ENCODE results near the gene UBE2F.

UBE2F gene

DNA sequence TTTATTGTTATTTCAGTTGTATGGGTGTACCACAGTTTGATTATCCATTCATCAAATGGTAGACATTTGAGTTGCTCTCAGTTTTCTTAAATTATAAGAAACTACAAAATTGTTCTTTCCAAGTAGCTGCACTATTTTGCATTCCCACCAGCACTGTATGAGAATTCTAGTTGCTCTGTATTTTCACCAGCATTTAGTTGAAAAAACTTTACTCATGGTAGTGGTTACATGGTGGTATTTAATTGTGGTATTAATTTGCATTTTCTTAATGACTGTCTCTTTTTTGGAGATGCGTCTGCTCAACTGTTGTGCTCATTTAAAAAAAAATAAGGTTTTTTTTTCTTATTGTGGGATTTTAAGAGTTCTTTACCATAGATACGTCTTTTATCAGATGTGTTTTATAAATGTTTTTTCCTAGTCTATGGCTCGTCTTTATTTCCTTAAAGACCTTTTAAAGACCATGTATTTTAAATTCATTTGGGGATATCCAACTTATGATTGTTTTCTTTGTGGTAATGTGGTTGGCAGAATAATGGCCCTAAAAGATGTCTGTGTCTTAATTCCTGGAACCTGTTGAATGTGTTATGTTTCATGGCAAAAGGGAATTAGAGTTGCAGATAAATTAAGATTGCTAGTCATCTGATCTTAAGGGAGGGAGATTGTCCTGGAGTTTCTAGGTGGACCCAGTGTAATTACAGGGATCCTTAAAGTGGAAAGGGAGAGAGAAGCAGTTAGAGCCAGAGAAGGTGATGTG, 37.4 kb downstream of the UBE2F start:
- no peak overlapping the region for H3K4me3 ChIP-seq (ENCODE audit: low read depth, low read length)
- TF ChIP-seq, protein P1, sequence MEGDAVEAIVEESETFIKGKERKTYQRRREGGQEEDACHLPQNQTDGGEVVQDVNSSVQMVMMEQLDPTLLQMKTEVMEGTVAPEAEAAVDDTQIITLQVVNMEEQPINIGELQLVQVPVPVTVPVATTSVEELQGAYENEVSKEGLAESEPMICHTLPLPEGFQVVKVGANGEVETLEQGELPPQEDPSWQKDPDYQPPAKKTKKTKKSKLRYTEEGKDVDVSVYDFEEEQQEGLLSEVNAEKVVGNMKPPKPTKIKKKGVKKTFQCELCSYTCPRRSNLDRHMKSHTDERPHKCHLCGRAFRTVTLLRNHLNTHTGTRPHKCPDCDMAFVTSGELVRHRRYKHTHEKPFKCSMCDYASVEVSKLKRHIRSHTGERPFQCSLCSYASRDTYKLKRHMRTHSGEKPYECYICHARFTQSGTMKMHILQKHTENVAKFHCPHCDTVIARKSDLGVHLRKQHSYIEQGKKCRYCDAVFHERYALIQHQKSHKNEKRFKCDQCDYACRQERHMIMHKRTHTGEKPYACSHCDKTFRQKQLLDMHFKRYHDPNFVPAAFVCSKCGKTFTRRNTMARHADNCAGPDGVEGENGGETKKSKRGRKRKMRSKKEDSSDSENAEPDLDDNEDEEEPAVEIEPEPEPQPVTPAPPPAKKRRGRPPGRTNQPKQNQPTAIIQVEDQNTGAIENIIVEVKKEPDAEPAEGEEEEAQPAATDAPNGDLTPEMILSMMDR (IDR thresholded peaks at IDR 0.05; ENCODE audit: low read depth, low read length, missing control alignments): no peak
- no peak for DNase-seq (ENCODE audit: low read depth)

DNA sequence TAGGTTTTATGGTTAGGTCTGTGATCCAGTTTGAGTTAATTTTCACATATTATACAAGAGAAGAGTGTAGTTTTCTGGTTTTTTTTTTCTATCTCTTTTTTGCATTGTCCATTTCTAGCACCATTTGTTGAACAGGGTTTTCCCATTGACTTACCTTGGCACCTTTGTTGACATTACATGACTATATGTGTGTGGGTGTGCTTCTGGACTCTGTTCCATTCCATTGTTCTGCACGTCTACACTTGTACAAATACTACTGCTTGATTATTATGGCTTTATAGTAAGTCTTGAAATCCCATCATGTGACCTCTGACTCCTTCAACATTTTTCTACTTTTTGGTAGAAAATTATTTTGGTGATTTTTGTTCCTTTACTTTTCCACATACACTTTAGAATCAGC, 38.7 kb downstream of the UBE2F start:
- TF ChIP-seq, protein P1 (IDR thresholded peaks at IDR 0.05; ENCODE audit: low read depth, low read length, missing control alignments): no peak
- H3K4me3 ChIP-seq (ENCODE audit: low read depth, low read length): no peak overlapping the region
- DNase-seq (ENCODE audit: low read depth): no peak

DNA sequence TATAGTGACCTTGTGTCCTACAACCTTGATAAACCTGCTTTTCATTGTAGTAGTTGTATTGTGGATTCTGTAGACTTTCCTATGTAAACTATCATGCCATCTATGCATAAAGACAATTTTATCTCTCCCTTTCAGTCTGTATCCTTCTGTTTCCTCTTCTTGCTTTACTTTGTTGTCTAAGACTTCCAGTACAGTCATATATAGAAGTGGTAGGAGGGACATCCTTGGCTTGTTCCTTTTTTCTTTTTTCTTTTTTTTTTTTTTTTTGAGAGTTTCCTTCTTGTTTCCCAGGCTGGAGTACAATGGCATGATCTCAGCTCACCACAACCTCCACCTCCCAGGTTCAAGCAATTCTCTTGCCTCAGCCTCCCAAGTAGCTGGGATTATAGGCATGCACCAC, 39.7 kb downstream of the UBE2F start:
- DNase-seq (ENCODE audit: low read depth): no peak
- no peak overlapping the region for H3K4me3 ChIP-seq (ENCODE audit: low read depth, low read length)
- TF ChIP-seq, protein P1 (IDR thresholded peaks at IDR 0.05; ENCODE audit: low read depth, low read length, missing control alignments): no peak

DNA sequence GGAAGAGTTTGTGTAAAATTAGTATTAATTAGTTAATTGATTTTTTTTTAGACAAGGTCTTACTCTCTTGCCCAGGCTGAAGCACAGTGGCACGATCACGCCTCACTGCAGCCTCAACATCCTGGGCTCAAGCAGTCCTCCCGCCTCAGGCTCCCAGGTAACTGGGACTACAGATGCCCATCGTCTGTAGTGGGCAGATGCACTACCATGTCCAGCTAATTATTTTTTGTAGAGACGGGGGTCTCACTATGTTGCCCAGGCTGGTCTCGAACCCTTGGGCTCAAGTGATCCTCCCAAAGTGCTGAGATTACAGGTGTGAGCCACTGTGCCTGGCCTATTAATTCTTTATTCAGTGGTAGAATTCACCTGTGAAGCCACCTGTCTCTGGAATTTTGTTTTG, 41.1 kb downstream of the UBE2F start:
- DNase-seq (ENCODE audit: low read depth): no peak
- TF ChIP-seq, protein P1 (IDR thresholded peaks at IDR 0.05; ENCODE audit: low read depth, low read length, missing control alignments): no peak
- H3K4me3 ChIP-seq (ENCODE audit: low read depth, low read length): no peak overlapping the region

DNA sequence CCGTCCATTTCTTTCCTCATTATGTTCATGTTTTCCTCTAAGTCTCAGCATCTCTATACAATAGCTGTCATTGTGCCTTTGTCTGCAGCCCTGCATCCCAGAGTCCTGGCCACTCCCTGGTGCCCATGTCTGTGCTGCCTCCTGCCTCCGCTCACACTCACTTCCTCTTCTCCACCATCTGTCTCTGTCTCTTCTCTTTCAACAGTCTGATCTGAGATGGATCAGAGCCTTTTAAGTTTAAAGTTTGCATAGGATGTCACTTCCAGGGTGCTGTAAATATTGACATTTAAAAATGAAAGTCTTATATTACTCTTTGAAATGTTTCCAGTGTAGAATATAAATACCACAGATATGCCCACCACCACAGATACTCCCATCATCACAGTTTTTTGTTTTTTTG, 42.7 kb downstream of the UBE2F start:
- TF ChIP-seq, protein P1 (IDR thresholded peaks at IDR 0.05; ENCODE audit: low read depth, low read length, missing control alignments): no peak
- DNase-seq (ENCODE audit: low read depth): no peak

DNA sequence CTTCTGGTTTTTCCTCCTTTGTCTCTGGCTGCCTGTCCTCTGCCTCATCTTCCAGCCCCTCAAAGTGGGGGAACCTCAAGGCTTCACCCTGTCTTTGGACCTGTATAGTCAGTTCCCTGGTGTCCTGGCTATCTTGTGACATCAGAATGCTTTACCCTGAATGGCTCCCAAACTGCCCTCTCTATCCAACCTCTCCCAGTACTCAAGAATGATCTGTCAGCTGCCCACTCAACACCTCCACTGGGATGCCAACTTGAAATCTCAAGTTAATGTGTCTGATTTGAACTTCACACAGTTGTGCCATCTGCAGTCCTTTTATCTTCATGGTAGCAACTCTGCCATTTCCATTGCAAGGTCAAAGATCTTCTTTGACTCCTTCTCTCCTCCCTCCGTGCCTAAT, 43.8 kb downstream of the UBE2F start:
- no peak overlapping the region for H3K4me3 ChIP-seq (ENCODE audit: low read depth, low read length)
- no peak for DNase-seq (ENCODE audit: low read depth)
- TF ChIP-seq, protein P1 (IDR thresholded peaks at IDR 0.05; ENCODE audit: low read depth, low read length, missing control alignments): no peak

More for the DNA sequence above, 42.7 kb downstream of the UBE2F start:
- no peak overlapping the region for H3K4me3 ChIP-seq (ENCODE audit: low read depth, low read length)

DNA sequence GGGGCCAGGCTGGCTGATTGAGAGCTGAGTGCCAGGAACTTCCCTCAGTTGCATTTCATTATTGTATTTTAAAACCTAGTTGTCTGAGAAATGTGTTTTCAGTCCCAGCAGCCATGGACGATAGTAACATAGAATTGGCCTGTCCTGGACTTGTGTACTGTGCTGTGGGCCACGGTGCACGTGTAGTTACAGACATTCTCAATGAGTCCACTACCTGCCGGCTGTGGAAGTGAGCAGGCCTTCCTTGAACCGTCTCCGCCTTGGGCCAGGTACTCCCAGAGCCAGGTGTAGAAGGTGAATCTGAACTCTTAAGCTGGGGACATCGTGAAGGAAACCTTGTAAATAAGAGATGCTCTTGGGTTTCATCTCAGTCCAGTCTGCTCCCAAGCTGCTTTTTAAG, 47.0 kb downstream of the UBE2F start:
- DNase-seq (ENCODE audit: low read depth): no peak
- H3K4me3 ChIP-seq (ENCODE audit: low read depth, low read length): no peak overlapping the region
- TF ChIP-seq, protein P1 (IDR thresholded peaks at IDR 0.05; ENCODE audit: low read depth, low read length, missing control alignments): no peak

Measured in GM12864 (cell line).